HG03060 (cell line): ENCODE results near the gene G3BP1.
A peak's percentile ranks its signal among the peaks of the same experiment; 100 is the strongest.
"Not testable (repeated sequence)": the region's sequence is repeated elsewhere in the genome, so short reads cannot be mapped to it uniquely, and the experiment has no call there.

Experiments
- ATAC-seq: cut with Tn5 transposase; IDR thresholded peaks from one replicate; pipeline ENCODE4 v1.9.1; 2021; ENCODE audit warnings: low read depth, moderate number of reproducible peaks; ENCODE audit not compliant: unreplicated experiment

The G3BP1 gene

GRCh38 chr5:151771259-151772028, at the start of gene G3BP1:
Gene G3BP1 (plus strand): TSS chr5:151771954. CDS start chr5:151786621, 14,667 bp downstream.
- peak; percentile 88 for ATAC-seq

GRCh38 chr5:151722546-151722945, 49.2 kb upstream of the G3BP1 start:
- no peak for ATAC-seq

DNA sequence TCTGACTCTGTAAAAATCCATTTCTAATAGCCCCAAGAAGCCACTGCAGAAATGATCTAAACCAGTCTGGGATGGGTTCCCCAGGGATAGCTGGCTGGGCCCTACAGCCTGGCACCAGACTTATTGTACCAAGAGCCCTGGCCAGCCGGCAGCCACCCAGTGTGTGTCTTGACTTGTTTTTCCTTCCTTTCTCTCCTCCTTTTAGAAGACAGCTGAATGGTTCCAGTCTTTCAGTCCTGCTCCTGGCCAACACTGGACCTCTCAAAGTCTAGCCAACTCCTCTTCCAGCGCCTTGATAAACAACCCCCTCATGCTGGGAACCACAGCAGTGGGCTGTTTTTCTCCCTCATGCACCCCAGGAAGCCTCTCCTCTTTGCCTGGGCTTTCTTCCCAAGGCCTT, 47.4 kb upstream of the G3BP1 start:
- ATAC-seq = no peak

DNA sequence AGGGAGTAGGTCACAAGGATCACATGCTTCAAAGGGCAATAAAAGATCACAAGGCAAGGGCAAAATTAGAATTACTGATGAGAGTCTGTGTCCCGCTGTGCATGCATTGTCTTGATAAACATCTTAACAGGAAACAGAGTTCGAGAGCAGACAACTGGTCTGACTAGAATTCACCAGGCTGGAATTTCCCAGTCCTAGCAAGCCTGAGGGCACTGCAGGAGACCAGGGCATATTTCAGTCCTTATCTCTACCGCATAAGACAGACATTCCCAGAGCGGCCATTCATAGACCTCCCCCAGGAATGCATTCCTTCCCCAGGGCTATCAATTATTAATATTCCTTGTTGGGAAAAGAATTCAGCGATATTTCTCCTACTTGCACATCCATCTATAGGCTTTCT, 42.2 kb upstream of the G3BP1 start:
- ATAC-seq = not testable (repeated sequence)

DNA sequence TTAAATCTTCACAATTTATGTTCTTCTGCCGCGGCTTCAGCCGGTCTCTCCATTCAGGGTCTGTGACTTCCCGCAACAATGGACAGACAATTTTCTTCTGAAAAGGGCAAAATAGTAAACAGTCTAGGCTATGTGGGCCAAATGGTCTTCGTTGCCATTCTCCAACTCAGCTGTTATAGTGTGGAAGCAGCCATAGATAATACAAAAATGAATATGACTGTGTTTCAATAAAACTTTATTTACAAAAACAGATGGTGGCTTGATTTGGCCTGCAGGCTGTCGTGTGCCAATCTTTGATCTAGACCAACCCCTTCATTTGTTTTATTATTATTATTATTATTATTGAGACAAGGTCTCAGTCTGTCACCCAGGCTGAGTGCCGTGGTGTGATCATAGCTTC, 41.4 kb upstream of the G3BP1 start:
- ATAC-seq = no peak

- ATAC-seq = no peak
These were observed 38.2 kb upstream of the G3BP1 start for GRCh38 chr5:151733358-151734063.

- no peak for ATAC-seq
These were observed 37.7 kb upstream of the G3BP1 start for GRCh38 chr5:151734064-151734408.

DNA sequence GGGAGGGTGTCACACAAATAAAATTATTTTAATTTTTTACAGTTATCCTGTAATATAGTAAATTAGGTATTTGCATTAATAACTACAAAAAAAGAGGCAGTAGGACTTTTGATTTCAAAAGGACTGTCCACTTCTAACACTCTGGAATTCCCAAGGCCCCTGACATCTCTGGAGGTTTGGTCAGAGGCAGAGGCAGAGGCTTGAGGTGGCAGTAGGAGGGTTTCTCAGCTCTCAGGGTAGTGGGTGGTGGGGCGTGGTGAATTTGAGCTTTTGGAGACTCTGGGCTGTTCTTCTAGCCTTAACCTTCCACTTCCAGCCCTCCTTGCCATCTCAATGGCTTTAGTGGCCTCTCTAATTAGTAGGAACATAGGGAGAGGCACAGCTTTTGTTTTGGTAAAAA, 36.1 kb upstream of the G3BP1 start:
- ATAC-seq = no peak

GRCh38 chr5:151737431-151737830, 34.3 kb upstream of the G3BP1 start:
- ATAC-seq = no peak

GRCh38 chr5:151738125-151738848, 33.5 kb upstream of the G3BP1 start:
- ATAC-seq = no peak

- ATAC-seq = no peak
These were observed 32.4 kb upstream of the G3BP1 start for GRCh38 chr5:151739395-151739794.

- no peak for ATAC-seq
These were observed 31.8 kb upstream of the G3BP1 start for GRCh38 chr5:151739939-151740335.

DNA sequence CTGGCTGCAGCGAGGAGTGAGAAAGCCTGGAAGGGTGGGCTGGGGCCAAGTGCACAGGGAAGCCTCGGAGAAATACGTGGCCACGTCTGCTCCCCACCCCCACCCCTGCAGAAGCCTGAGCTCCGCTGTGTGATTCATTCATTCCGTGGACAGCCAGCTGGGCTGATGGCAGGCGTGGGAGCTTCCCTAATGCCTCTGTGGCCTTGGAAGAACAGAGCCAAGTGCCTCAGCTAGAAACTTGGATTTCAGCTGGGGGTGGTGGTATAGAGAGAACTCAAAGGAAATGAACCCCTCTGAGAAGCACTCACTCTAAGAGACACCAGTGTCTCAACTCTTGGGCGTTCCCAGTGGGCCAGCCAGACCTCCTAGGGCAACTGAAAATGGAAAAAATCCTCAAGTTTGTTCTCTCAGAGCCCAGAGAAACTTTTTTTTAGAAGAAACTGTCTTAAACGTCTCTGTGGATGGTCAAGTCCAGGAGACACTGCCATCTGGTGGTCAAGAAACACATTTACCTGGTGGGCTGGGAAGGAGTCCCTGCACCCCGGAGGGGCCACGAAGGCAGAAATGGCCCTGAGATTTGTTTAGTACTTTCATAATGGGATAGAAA, 31.3 kb upstream of the G3BP1 start:
- ATAC-seq = no peak

DNA sequence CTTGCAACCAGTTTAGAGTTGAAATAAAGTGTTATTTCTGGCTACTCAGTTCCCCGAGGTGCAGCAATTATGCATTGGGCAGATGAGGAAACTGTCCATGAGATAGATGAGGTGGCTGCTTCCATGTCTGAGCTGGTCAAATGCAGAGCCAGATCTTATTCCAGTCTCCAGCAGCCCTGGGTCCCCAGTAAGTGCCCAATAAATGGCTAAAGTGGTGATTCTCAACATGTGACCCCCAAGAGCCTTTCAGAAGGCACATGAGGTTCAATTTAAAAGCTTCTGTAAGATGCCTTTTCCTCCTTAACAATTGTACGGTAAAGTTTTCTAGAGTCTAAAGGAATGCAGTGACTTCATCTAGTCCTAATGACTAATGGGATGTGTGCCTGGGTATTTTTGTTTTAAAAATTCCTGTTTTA, 30.8 kb upstream of the G3BP1 start:
- no peak for ATAC-seq

DNA sequence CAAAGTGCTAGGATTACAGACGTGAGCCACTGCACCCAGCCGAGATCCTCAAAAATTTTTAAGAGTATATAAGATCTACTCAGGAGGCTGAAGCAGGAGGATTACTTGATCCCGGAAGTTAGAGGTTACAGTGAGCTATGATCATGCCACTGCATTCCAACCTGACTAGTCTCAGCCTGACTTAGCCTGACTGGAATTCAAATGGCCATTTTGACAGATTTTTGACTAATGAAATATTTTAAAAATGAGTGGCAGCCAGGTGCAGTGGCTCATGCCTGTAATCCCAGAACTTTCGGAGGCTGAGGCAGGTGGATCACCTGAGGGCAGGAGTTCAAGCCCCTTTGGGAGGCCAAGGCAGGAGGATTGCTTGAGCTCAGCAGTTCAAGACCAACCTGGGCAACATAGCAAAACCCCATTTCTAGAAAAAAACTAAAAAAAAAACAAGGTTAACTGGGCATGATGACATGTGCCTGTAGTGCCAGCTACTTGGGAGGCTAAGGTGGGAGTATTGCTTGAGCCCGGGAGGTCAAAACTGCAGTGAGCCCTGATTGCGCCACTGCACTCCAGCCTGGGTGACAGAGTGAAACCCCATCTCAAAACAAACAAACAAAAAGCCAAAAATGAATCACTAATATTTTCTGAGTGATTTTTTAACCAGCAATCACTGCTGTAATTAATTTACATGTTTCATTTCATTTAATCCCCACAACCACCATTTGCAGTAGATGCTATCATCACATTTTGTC, 29.9 kb upstream of the G3BP1 start:
- no peak for ATAC-seq

DNA sequence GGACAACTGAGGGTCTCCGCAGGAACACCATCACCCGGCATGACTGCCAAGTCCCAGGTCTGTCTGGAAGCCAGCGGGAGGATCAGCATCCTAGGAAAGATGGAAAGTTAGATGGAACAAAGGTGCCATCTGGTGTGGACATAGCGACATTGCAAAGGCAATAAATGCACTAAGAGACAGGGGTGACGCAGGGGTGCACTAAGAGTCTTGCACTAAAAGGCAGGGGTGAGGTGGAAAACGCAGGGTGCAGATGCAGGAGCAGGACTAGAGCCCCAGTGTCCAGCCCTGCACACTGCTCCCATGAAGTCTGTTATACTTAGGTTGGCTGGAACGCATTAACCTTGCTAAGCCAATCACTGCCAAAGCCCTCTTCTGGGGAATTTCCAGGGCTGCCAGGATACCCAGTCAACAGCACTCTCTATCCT, 28.9 kb upstream of the G3BP1 start:
- no peak for ATAC-seq

DNA sequence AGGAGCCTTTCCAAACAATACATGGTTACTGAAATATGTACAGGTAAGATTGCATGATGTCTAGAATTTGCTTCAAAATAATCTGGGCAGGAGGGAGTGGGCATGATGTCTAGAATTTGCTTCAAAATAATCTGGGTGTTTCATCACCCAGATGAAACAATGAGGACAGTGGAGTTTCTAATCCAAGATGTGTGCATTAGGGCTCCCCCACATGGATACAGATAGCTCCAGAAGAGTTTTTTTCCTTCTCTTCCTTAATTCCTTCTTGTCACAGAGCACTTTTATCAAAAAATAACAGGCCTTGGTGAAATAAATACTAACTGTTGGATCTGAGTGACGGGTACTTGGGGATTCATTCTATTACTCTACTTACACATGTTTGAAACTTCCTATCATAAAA, 28.2 kb upstream of the G3BP1 start:
- ATAC-seq = no peak

GRCh38 chr5:151745071-151745705, 26.6 kb upstream of the G3BP1 start:
- ATAC-seq = peak; percentile 35

DNA sequence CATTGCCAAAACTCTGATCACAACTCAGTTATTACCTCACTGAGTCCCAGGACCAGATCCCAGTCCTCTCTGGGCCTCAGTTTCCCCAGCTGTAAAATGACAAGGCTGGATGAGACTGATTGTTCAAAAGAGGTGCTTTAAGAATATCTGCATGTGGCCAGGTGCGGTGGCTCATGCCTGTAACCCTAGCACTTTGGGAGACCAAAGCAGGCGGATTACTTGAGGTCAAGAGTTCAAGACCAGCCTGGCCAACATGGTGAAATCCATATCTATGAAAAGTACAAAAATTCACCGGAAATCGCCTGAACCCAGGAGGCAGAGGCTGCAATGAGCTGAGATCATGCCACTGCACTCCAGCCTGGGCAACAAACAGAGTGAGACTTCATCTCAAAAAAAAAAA, 21.6 kb upstream of the G3BP1 start:
- ATAC-seq = no peak

GRCh38 chr5:151751091-151751490, 20.7 kb upstream of the G3BP1 start:
- no peak for ATAC-seq
